HepG2 (cell line): ENCODE data around the gene IL27RA. TPM values are rescaled to one million over a fixed set of nuclear protein-coding genes. Genes with fewer than 3 reads are reported as not detected.

Experiments used
- ATAC-seq: fragments of 200-7000 bp; cut with Tn5 transposase; 3 replicates; pipeline ENCODE4 v1.9.1; 2020; ENCODE audit warnings: mild to moderate bottlenecking, moderate library complexity
- BruUV-seq: library from RNA; stranded (reverse); fragments of 400-500 nt; replicated peaks from 2 replicates; lab custom pipeline; 2021; lab: Mats Ljungman, UMichigan
- CTCF ChIA-PET: fragments of 300-600 bp; formaldehyde crosslinking; extraction: SDS; loops from one replicate; lab custom pipeline; 2021; ENCODE audit warnings: low total read pairs, inconsistent platforms, low intra/inter-chr PET ratio; lab: Yijun Ruan, JAX
- POLR2A ChIA-PET: fragments of 350-600 bp; sonication (Branson Sonifier 250); formaldehyde crosslinking; loops from one replicate; lab custom pipeline; 2020; ENCODE audit warnings: antibody characterized with exemption, inconsistent platforms; lab: Yijun Ruan, JAX
- DNase-seq: peaks from one replicate; pipeline ENCODE4 v3.0.0-alpha.2; 2015; ENCODE audit warnings: low spot score
- FAIRE-seq: peaks from 3 replicates; lab custom pipeline; 2011; peaks lifted over from hg19 to GRCh38; lab: Jason Lieb, UNC
- H2AFZ ChIP-seq: one replicate; pipeline ENCODE4 v1.6.1; 2011; ENCODE audit warnings: low read length, inconsistent platforms
- H3K27ac ChIP-seq: fragments of 300-600 bp; 3 replicates; pipeline ENCODE4 v1.8.0; 2011; ENCODE audit warnings: mixed run types, mild to moderate bottlenecking, mixed read lengths, low read length, inconsistent platforms; ENCODE audit not compliant: insufficient read depth; ENCODE audit errors: extremely low read length
- H3K27me3 ChIP-seq, 2 experiments: fragments of 200-600 bp in 1 of 2; 2 replicates in 1 of 2; 3 replicates in 1 of 2; pipeline versions ENCODE4 v1.6.0 to v1.8.0; 2011; ENCODE audit warnings: low read length in 2 of 2, mild to moderate bottlenecking in 2 of 2, moderate library complexity in 2 of 2, inconsistent platforms in 1 of 2; ENCODE audit not compliant: insufficient read depth in 2 of 2, control insufficient read depth in 1 of 2
- H3K36me3 ChIP-seq, 2 experiments: fragments of 200-600 bp in 1 of 2; replicated peaks in 1 of 2; 2 replicates in 1 of 2; 3 replicates in 1 of 2; pipeline versions ENCODE4 v1.5.1 to v1.8.0; 2011; ENCODE audit warnings: low read length in 2 of 2, inconsistent platforms in 1 of 2; ENCODE audit not compliant: insufficient read depth in 2 of 2, control insufficient read depth in 1 of 2
- H3K4me1 ChIP-seq: 2 replicates; pipeline ENCODE4 v1.5.1; 2012; ENCODE audit warnings: low read length, inconsistent platforms; ENCODE audit not compliant: insufficient read depth
- H3K4me2 ChIP-seq: 2 replicates; pipeline ENCODE4 v1.6.0; 2011; ENCODE audit warnings: low read depth, low read length, inconsistent platforms
- H3K4me3 ChIP-seq, 3 experiments: fragments of 200-600 bp in 1 of 3; sonication (generic), shearing (Covaris generic) in 1 of 3; replicated peaks in 1 of 3; 2 replicates each; pipeline ENCODE4 v1.5.1; 2011 to 2016; ENCODE audit warnings: low read length in 3 of 3, inconsistent platforms in 2 of 3, low read depth in 2 of 3, mild to moderate bottlenecking in 2 of 3, control low read depth in 1 of 3, mixed read lengths in 1 of 3; ENCODE audit not compliant: insufficient read depth in 1 of 3
- H3K79me2 ChIP-seq: one replicate; pipeline ENCODE4 v1.6.1; 2011; ENCODE audit warnings: low read length, inconsistent platforms; ENCODE audit not compliant: insufficient read depth
- H3K9ac ChIP-seq: 2 replicates; pipeline ENCODE4 v1.6.0; 2011; ENCODE audit warnings: mild to moderate bottlenecking, low read depth, low read length, inconsistent platforms; ENCODE audit not compliant: insufficient read depth
- H3K9me3 ChIP-seq: 2 replicates; pipeline ENCODE4 v1.5.1; 2012; ENCODE audit warnings: mild to moderate bottlenecking, low read length
- H4K20me1 ChIP-seq: 2 replicates; pipeline ENCODE4 v1.6.0; 2011; ENCODE audit warnings: inconsistent platforms, mild to moderate bottlenecking, low read length, moderate library complexity; ENCODE audit not compliant: insufficient read depth
- ASH2L ChIP-seq: fragments of 300-600, 200-600 bp; sonication (generic); IDR thresholded peaks from 2 replicates; pipeline ENCODE4 v1.7.0; 2017; ENCODE audit warnings: low read depth, mild to moderate bottlenecking, moderate library complexity, mixed read lengths, low read length; ENCODE audit not compliant: insufficient read length
- ATF7 ChIP-seq, 2 experiments: fragments of 450-650 bp in 1 of 2; sonication (generic) in 1 of 2; formaldehyde crosslinking in 1 of 2; IDR thresholded peaks; 2 replicates each; pipeline versions ENCODE4 v1.4.0 to v1.6.1; 2016 to 2020; ENCODE audit warnings: antibody characterized with exemption in 1 of 2, mild to moderate bottlenecking in 1 of 2, missing genetic modification reagents in 1 of 2
- CENPX ChIP-seq: sonication (generic); formaldehyde crosslinking; IDR thresholded peaks from 2 replicates; pipeline ENCODE4 v1.9.0; 2021; ENCODE audit warnings: mild to moderate bottlenecking, missing genetic modification reagents, moderate library complexity
- DPF2 ChIP-seq: sonication (generic); formaldehyde crosslinking; IDR thresholded peaks from 2 replicates; pipeline ENCODE4 v1.4.0; 2020; ENCODE audit warnings: mild to moderate bottlenecking, low read depth, missing genetic modification reagents, borderline replicate concordance
- ETS1 ChIP-seq: sonication (generic); formaldehyde crosslinking; IDR thresholded peaks from 2 replicates; pipeline ENCODE4 v1.4.0; 2020; ENCODE audit warnings: missing genetic modification reagents
- KLF11 ChIP-seq: IDR thresholded peaks from 2 replicates; pipeline ENCODE4 v1.6.1; 2016; ENCODE audit warnings: missing compliant biosample characterization
- NFE2 ChIP-seq: sonication (generic); formaldehyde crosslinking; IDR thresholded peaks from 2 replicates; pipeline ENCODE4 v1.4.0; 2020; ENCODE audit warnings: missing genetic modification reagents
- NFE2L1 ChIP-seq: sonication (generic); formaldehyde crosslinking; IDR thresholded peaks from 2 replicates; pipeline ENCODE4 v1.4.0; 2020; ENCODE audit warnings: missing genetic modification reagents, mild to moderate bottlenecking, borderline replicate concordance
- NKX3-1 ChIP-seq: sonication (generic); formaldehyde crosslinking; IDR thresholded peaks from 2 replicates; pipeline ENCODE4 v1.5.0; 2020; ENCODE audit warnings: missing genetic modification reagents
- PCBP2 ChIP-seq: fragments of 200-400 bp; formaldehyde crosslinking; optimal IDR thresholded peaks from 2 replicates; pipeline ENCODE3; 2018; ENCODE audit warnings: low read length, low read depth; ENCODE audit not compliant: poor library complexity, severe bottlenecking
- RBAK ChIP-seq: sonication (generic); formaldehyde crosslinking; IDR thresholded peaks from 2 replicates; pipeline ENCODE4 v1.5.1; 2020; ENCODE audit warnings: mild to moderate bottlenecking, missing genetic modification reagents
- SAFB2 ChIP-seq: sonication (generic); formaldehyde crosslinking; IDR thresholded peaks from 2 replicates; pipeline ENCODE4 v1.5.1; 2020; ENCODE audit warnings: missing genetic modification reagents, low read depth, mild to moderate bottlenecking, borderline replicate concordance
- SIX4 ChIP-seq: sonication (generic); formaldehyde crosslinking; IDR thresholded peaks from 2 replicates; pipeline ENCODE4 v1.4.0; 2020; ENCODE audit warnings: missing genetic modification reagents
- ZNF274 ChIP-seq: sonication (generic); formaldehyde crosslinking; IDR thresholded peaks from 2 replicates; pipeline ENCODE4 v1.5.1; 2020; ENCODE audit warnings: mild to moderate bottlenecking, missing genetic modification reagents
- ZNF703 ChIP-seq: sonication (generic); formaldehyde crosslinking; IDR thresholded peaks from 2 replicates; pipeline ENCODE4 v1.5.1; 2020; ENCODE audit warnings: missing genetic modification reagents, mild to moderate bottlenecking, moderate library complexity, borderline replicate concordance
- ZNF83 ChIP-seq: sonication (generic); formaldehyde crosslinking; IDR thresholded peaks from 2 replicates; pipeline ENCODE4 v1.4.0; 2020; ENCODE audit warnings: missing genetic modification reagents, mild to moderate bottlenecking, borderline replicate concordance
- WGBS: methylation state at CpG from one replicate; pipeline ENCODE4 v1.1.6; 2017; ENCODE audit warnings: low lambda C conversion rate; 5-methylcytosine and 5-hydroxymethylcytosine counted together
- in situ Hi-C: cut with HindIII; loops from 2 replicates; pipeline ENCODE4 v1.10.0; 2017; ENCODE audit warnings: low pct_unique_long_range_greater_than_20kb; ENCODE audit not compliant: extremely low pct_ligation_motif_present
- intact Hi-C: fragments of 100-400 bp; cut with micrococcal nuclease; formaldehyde crosslinking; loops from one replicate; pipeline ENCODE4 v1.10.0; 2022; ENCODE audit not compliant: unreplicated experiment
- polyA plus RNA-seq, 8 experiments: library from polyadenylated mRNA; depleted of rRNA in 3 of 8; stranded (reverse) in 7 of 8; unstranded in 1 of 8; fragments of >200 nt; fragmentation: Illumina TruSeq in 4 of 8; extraction: Trizol in 4 of 8; gene quantifications; 2 replicates each; pipeline versions ENCODE4 v1.2.1 to v1.2.3, GENCODE V29; 2011 to 2016; ENCODE audit warnings: low read depth in 4 of 8, missing spikeins in 1 of 8, mixed read lengths in 1 of 8; ENCODE audit not compliant: insufficient read depth in 1 of 8
- total RNA-seq, 5 experiments: library from RNA; depleted of rRNA; stranded (reverse); fragments of >200 nt; fragmentation: Illumina TruSeq; extraction: Trizol; gene quantifications; 2 replicates each; pipeline ENCODE4 v1.2.3, GENCODE V29; 2016; ENCODE audit warnings: low read depth in 1 of 5
- TF ChIP-seq, protein P1 (sequence below): sonication (generic); formaldehyde crosslinking; IDR thresholded peaks from 2 replicates; pipeline ENCODE4 v1.8.1; 2022; ENCODE audit warnings: low read depth, mild to moderate bottlenecking, missing genetic modification reagents
- TF ChIP-seq, protein P2 (sequence below): sonication (generic); formaldehyde crosslinking; IDR thresholded peaks from 2 replicates; pipeline ENCODE4 v1.5.1; 2020; ENCODE audit warnings: missing genetic modification reagents, mild to moderate bottlenecking, borderline replicate concordance

IL27RA gene
- total and polyA plus RNA-seq, 2 of the 13 experiments (the other 11 are each of a cell fraction or from before 2014, with no cell fraction given): 3.5 to 8.1 TPM

DNA sequence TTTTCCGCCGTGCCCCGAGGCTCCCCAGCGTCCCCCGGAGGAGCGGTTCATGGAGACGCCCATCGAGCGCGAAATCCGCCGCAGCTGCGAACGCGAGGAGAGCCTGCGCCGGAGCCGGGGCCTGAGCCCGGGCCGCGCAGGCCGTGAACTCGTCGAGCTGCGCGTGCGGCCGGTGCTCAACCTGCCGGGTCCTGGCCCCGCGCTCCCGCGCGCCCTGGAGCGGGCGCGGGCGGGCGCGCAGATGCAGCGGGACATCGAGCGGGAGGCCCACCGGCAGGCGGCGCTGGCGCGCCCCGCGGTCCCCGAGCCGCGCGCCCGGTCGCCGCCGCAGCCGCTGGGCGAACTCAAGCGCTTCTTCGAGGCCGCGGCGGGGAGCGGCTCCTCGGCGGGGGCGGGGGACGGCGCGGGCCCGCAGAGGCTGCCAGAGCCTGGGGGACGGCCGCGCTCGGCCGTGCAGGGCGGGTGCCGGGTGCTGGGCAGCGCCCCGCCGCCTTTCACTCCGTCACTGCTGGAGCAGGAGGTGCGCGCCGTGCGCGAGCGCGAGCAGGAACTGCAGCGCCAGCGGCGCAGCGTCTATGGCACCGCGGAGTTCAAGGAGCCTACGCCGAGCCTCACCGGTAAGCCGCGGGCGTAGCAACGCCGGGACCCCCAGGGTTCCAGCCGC is 41.8 kb downstream of the IL27RA start:
- intact Hi-C loops: loop anchor here (5.0 kb wide), 1 partner anchor 66 kb away; the partner anchor contains the start of gene RFX1
- H3K4me2 ChIP-seq: peak overlapping the region; percentile 98
- no peaks in the 10 kb centered on the region for H3K9me3 ChIP-seq
- H3K4me1 ChIP-seq: peaks cover 8% of the 10 kb centered on the region
- H3K27me3 ChIP-seq: no peaks in the 10 kb centered on the region; a peak in 2 of 5 replicates
- ChIA-PET POLR2A (interaction anchor here (1.1 to 5.2 kb wide), 9 partner anchors 8 to 200 kb away, joined by 3 to 62 read pairs (median 6); partner anchors contain the start of genes ASF1B, DCAF15, IL27RA and PALM3), CTCF (interaction anchor here (0.6 to 4.7 kb wide), 6 partner anchors 12 to 192 kb away, joined by 3 to 79 read pairs (median 4); partner anchors contain the start of gene SAMD1)
- no TSS peak for BruUV-seq
- peaks cover 3% of the 10 kb centered on the region for H3K79me2 ChIP-seq
- H3K27ac ChIP-seq: peak overlapping the region; percentile 91
- ATAC-seq (peak; percentile 46), DNase-seq (no peak), FAIRE-seq (no peak)
- peak overlapping the region; percentile 79 for H3K9ac ChIP-seq
- WGBS: 0% methylated on average over 23 of the region's 106 CpGs
- H2AFZ ChIP-seq: no peak overlapping the region
- H4K20me1 ChIP-seq: no peaks in the 10 kb centered on the region
- in situ Hi-C loops: loop anchor here (5.0 to 25.0 kb wide), 2 partner anchors 191 to 311 kb away; partner anchors contain the start of genes C19orf53 and MRI1
- H3K36me3 ChIP-seq: no peaks in the 10 kb centered on the region
- H3K4me3 ChIP-seq: peak overlapping the region; percentile 76 to 94 (median 80)
- TF ChIP-seq SIX4 (CRISPR knock-in tag) (no peak), CENPX (no peak), ZNF83 (CRISPR knock-in tag) (no peak), RBAK (CRISPR knock-in tag) (no peak), ASH2L (peak; percentile 36), ATF7 (IDR thresholded peaks at IDR 0.05) (no peak), ATF7 (CRISPR knock-in tag; IDR thresholded peaks at IDR 0.05) (no peak), SAFB2 (CRISPR knock-in tag) (peak; percentile 59; the same call in 1 of the 2 replicates), PCBP2 (no peak), NFE2L1 (no peak), ZNF274 (CRISPR knock-in tag) (no peak), DPF2 (CRISPR knock-in tag) (no peak), NFE2 (CRISPR knock-in tag) (no peak), KLF11 (CRISPR knock-in tag) (no peak), ZNF703 (CRISPR knock-in tag) (no peak), ETS1 (CRISPR knock-in tag) (no peak), NKX3-1 (CRISPR knock-in tag) (no peak)
- TF ChIP-seq, protein P1, sequence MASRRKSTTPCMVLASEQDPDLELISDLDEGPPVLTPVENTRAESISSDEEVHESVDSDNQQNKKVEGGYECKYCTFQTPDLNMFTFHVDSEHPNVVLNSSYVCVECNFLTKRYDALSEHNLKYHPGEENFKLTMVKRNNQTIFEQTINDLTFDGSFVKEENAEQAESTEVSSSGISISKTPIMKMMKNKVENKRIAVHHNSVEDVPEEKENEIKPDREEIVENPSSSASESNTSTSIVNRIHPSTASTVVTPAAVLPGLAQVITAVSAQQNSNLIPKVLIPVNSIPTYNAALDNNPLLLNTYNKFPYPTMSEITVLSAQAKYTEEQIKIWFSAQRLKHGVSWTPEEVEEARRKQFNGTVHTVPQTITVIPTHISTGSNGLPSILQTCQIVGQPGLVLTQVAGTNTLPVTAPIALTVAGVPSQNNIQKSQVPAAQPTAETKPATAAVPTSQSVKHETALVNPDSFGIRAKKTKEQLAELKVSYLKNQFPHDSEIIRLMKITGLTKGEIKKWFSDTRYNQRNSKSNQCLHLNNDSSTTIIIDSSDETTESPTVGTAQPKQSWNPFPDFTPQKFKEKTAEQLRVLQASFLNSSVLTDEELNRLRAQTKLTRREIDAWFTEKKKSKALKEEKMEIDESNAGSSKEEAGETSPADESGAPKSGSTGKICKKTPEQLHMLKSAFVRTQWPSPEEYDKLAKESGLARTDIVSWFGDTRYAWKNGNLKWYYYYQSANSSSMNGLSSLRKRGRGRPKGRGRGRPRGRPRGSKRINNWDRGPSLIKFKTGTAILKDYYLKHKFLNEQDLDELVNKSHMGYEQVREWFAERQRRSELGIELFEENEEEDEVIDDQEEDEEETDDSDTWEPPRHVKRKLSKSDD (CRISPR knock-in tag): no peak
- TF ChIP-seq, protein P2, sequence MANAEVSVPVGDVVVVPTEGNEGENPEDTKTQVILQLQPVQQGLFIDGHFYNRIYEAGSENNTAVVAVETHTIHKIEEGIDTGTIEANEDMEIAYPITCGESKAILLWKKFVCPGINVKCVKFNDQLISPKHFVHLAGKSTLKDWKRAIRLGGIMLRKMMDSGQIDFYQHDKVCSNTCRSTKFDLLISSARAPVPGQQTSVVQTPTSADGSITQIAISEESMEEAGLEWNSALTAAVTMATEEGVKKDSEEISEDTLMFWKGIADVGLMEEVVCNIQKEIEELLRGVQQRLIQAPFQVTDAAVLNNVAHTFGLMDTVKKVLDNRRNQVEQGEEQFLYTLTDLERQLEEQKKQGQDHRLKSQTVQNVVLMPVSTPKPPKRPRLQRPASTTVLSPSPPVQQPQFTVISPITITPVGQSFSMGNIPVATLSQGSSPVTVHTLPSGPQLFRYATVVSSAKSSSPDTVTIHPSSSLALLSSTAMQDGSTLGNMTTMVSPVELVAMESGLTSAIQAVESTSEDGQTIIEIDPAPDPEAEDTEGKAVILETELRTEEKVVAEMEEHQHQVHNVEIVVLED (CRISPR knock-in tag): no peak
